Adipocyte (in vitro differentiated cells): ENCODE data around the gene AMPD3.

Experiments
- DNase-seq: peaks from one replicate; pipeline ENCODE4 v3.0.0-alpha.2; 2015; ENCODE audit warnings: low read depth
- H3K27me3 ChIP-seq: replicated peaks from 2 replicates; pipeline ENCODE4 v1.7.0; 2013; ENCODE audit warnings: mild to moderate bottlenecking, low read length, moderate library complexity; ENCODE audit not compliant: control insufficient read depth, insufficient read depth
- H3K36me3 ChIP-seq: 2 replicates; pipeline ENCODE4 v1.7.0; 2013; ENCODE audit warnings: low read length, mild to moderate bottlenecking, moderate library complexity; ENCODE audit not compliant: control insufficient read depth, insufficient read depth, severe bottlenecking
- H3K4me1 ChIP-seq: 2 replicates; pipeline ENCODE4 v1.7.0; 2013; ENCODE audit warnings: mild to moderate bottlenecking, low read length, moderate library complexity; ENCODE audit not compliant: control insufficient read depth, insufficient read depth
- H3K4me3 ChIP-seq: 2 replicates; pipeline ENCODE4 v1.7.0; 2013; ENCODE audit warnings: mild to moderate bottlenecking, low read length, moderate library complexity
- H3K9ac ChIP-seq: 2 replicates; pipeline ENCODE4 v1.7.0; 2013; ENCODE audit warnings: mild to moderate bottlenecking, low read length, moderate library complexity
- H3K9me3 ChIP-seq: 2 replicates; pipeline ENCODE4 v1.7.0; 2013; ENCODE audit warnings: mild to moderate bottlenecking, low read length, moderate library complexity; ENCODE audit not compliant: control insufficient read depth

The AMPD3 gene

GRCh38 chr11:10454878-10455631, at the start of gene AMPD3:
Gene AMPD3 (plus strand): TSS chr11:10455264. CDS start chr11:10461520, 6,256 bp downstream.
- no peaks in the 10 kb centered on the region for H3K27me3 ChIP-seq
- H3K9me3 ChIP-seq = no peaks in the 10 kb centered on the region
- H3K4me1 ChIP-seq = peaks cover 44% of the 10 kb centered on the region
- H3K9ac ChIP-seq = peak within 1 kb of the TSS; percentile 85
- DNase-seq = peak; percentile 79
- H3K36me3 ChIP-seq = no peaks in the 10 kb centered on the region
- peak within 1 kb of the TSS; percentile 80 for H3K4me3 ChIP-seq

- no peaks in the 10 kb centered on the region for H3K9me3 ChIP-seq
- peak overlapping the region; percentile 64 for H3K9ac ChIP-seq
- H3K27me3 ChIP-seq = no peaks in the 10 kb centered on the region
- no peak overlapping the region for H3K4me3 ChIP-seq
- peaks cover 37% of the 10 kb centered on the region for H3K4me1 ChIP-seq
- peaks cover 4% of the 10 kb centered on the region for H3K36me3 ChIP-seq
- peak; percentile 97 for DNase-seq
These were observed 49.0 kb upstream of the AMPD3 start for GRCh38 chr11:10405865-10406592.

- no peaks in the 10 kb centered on the region for H3K9me3 ChIP-seq
- no peaks in the 10 kb centered on the region for H3K27me3 ChIP-seq
- H3K4me3 ChIP-seq = no peak overlapping the region
- H3K9ac ChIP-seq = peak overlapping the region; percentile 64
- DNase-seq = peak; percentile 86
- peaks cover 5% of the 10 kb centered on the region for H3K36me3 ChIP-seq
- H3K4me1 ChIP-seq = peaks cover 37% of the 10 kb centered on the region
These were observed 48.0 kb upstream of the AMPD3 start for GRCh38 chr11:10407055-10407454.

GRCh38 chr11:10407749-10408685, 47.0 kb upstream of the AMPD3 start:
- H3K9ac ChIP-seq = peak overlapping the region; percentile 44
- H3K9me3 ChIP-seq = no peaks in the 10 kb centered on the region
- H3K36me3 ChIP-seq = peaks cover 5% of the 10 kb centered on the region
- no peak overlapping the region for H3K4me3 ChIP-seq
- no peaks in the 10 kb centered on the region for H3K27me3 ChIP-seq
- H3K4me1 ChIP-seq = peaks cover 37% of the 10 kb centered on the region
- no peak for DNase-seq

- Histone ChIP-seq H3K4me3 (no peak overlapping the region), H3K9ac (peak overlapping the region; percentile 28), H3K27me3 (no peaks in the 10 kb centered on the region), H3K36me3 (peaks cover 5% of the 10 kb centered on the region), H3K9me3 (no peaks in the 10 kb centered on the region), H3K4me1 (peaks cover 45% of the 10 kb centered on the region)
- peak; percentile 22 for DNase-seq
These were observed 45.8 kb upstream of the AMPD3 start for GRCh38 chr11:10409207-10409661.

GRCh38 chr11:10410106-10410843, 44.8 kb upstream of the AMPD3 start:
- Histone ChIP-seq H3K36me3 (peaks cover 5% of the 10 kb centered on the region), H3K27me3 (no peaks in the 10 kb centered on the region), H3K4me3 (no peak overlapping the region), H3K9ac (no peak overlapping the region), H3K9me3 (no peaks in the 10 kb centered on the region), H3K4me1 (peaks cover 55% of the 10 kb centered on the region)
- no peak for DNase-seq

GRCh38 chr11:10410844-10411200, 44.2 kb upstream of the AMPD3 start:
- DNase-seq = no peak
- H3K36me3 ChIP-seq = peaks cover 5% of the 10 kb centered on the region
- no peak overlapping the region for H3K4me3 ChIP-seq
- no peaks in the 10 kb centered on the region for H3K9me3 ChIP-seq
- no peak overlapping the region for H3K9ac ChIP-seq
- H3K4me1 ChIP-seq = peaks cover 56% of the 10 kb centered on the region
- H3K27me3 ChIP-seq = no peaks in the 10 kb centered on the region

- no peak overlapping the region for H3K9ac ChIP-seq
- H3K9me3 ChIP-seq = no peaks in the 10 kb centered on the region
- H3K36me3 ChIP-seq = peaks cover 5% of the 10 kb centered on the region
- H3K27me3 ChIP-seq = no peaks in the 10 kb centered on the region
- H3K4me3 ChIP-seq = no peak overlapping the region
- DNase-seq = no peak
- peaks cover 43% of the 10 kb centered on the region for H3K4me1 ChIP-seq
These were observed 42.8 kb upstream of the AMPD3 start for GRCh38 chr11:10412266-10412665.

- DNase-seq = no peak
These were observed 41.8 kb upstream of the AMPD3 start for GRCh38 chr11:10413268-10413667.

GRCh38 chr11:10414181-10414580, 40.9 kb upstream of the AMPD3 start:
- H3K36me3 ChIP-seq = peaks cover 5% of the 10 kb centered on the region
- DNase-seq = no peak
- no peak overlapping the region for H3K4me3 ChIP-seq
- H3K4me1 ChIP-seq = peaks cover 39% of the 10 kb centered on the region
- peak overlapping the region; percentile 54 for H3K9ac ChIP-seq
- no peaks in the 10 kb centered on the region for H3K27me3 ChIP-seq
- H3K9me3 ChIP-seq = no peaks in the 10 kb centered on the region

More at GRCh38 chr11:10413268-10413667, 41.8 kb upstream of the AMPD3 start:
- Histone ChIP-seq H3K4me3 (no peak overlapping the region), H3K36me3 (peaks cover 5% of the 10 kb centered on the region), H3K27me3 (no peaks in the 10 kb centered on the region), H3K9ac (no peak overlapping the region), H3K9me3 (no peaks in the 10 kb centered on the region), H3K4me1 (peaks cover 41% of the 10 kb centered on the region)
